ENCODE data around the gene AGRN.

Gene AGRN

DNA sequence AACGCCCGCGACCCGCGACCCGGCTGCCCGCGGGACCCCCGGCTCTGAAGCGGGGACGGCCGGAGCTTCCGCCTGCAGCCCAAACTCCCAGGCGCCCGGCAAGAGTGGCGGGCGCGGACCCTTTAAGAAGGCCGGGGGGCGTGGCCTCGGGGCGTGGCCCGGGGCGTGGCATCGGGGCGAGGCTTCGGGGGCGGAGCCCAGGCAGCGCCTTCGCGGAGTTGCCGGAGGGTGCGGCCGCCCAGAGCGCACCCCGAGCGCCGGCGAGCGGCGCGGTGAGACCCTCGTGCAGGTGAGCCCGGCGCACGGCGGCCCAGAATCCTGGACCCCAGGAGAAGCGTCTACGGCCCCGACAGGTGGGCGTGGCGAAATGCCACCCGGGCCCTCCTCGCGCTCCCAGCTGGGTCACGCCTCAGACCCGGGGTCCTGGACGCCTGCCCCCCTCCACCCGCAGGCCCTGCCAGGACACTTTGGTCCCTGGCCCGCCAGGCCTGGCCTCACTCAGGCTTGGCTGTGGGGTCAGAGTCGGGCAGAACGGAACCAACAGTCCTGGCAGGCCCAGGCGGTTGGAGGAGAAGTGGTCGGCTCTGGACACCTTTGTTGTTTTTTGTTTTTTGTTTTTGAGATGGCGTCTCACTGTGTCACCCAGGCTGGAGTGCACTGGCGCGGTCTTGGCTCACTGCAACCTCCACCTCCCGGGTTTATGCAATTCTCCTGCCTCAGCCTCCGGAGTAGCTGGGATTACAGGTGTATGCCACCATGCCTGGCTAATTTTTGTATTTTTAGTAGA is 39.8 kb downstream of the AGRN start:
- H2BK120ac ChIP-seq (ENCODE audit: insufficient read depth, low read length, poor library complexity), result no peak overlapping the region
- peaks cover 9% of the 10 kb centered on the region for H3K9me3 ChIP-seq (ENCODE audit: insufficient read depth, low read depth, low read length)
- no peak overlapping the region for H3K18ac ChIP-seq (ENCODE audit: low read length)
- no peak overlapping the region for H3K14ac ChIP-seq (ENCODE audit: low read length)
- H4K91ac ChIP-seq (ENCODE audit: low read depth, low read length), result peak overlapping the region; percentile 10
- peak overlapping the region; percentile 50 for H4K8ac ChIP-seq (ENCODE audit: low read depth, low read length)
- DNase-seq, result peak; percentile 72 to 86
- H3K4me2 ChIP-seq (ENCODE audit: low read length), result peak overlapping the region; percentile 78
- H3K27ac ChIP-seq (ENCODE audit: low read depth, low read length), result no peak overlapping the region
- peak overlapping the region; percentile 11 for H2AK5ac ChIP-seq (ENCODE audit: low read length)
- H3K79me2 ChIP-seq (ENCODE audit: control insufficient read depth, insufficient read depth, low read length, poor library complexity), result no peaks in the 10 kb centered on the region
- peak overlapping the region; percentile 30 for H2AFZ ChIP-seq (ENCODE audit: insufficient read depth, low read length, poor library complexity)
- WGBS (ENCODE audit: extremely low coverage, insufficient coverage, insufficient read length), result no CpG with 5 or more reads among the region's 69 CpGs
- H2BK12ac ChIP-seq (ENCODE audit: low read length), result no peak overlapping the region
- peak overlapping the region; percentile 2 for H4K12ac ChIP-seq (ENCODE audit: low read depth, low read length)
- H3K23ac ChIP-seq (ENCODE audit: low read length), result no peak overlapping the region
- peaks cover 11% of the 10 kb centered on the region for H3K79me1 ChIP-seq (ENCODE audit: low read length)
- H3K9ac ChIP-seq (ENCODE audit: low read length), result no peak overlapping the region
- H3K27me3 ChIP-seq (ENCODE audit: insufficient read depth, low read length), result peaks cover 10% of the 10 kb centered on the region
- H3K4ac ChIP-seq (ENCODE audit: low read depth, low read length), result no peak overlapping the region
- H3K36me3 ChIP-seq (ENCODE audit: control insufficient read depth in 1 of 2, insufficient read depth in 2 of 2, low read length in 2 of 2), result peaks cover 8 to 12% of the 10 kb centered on the region in 2 experiments
- H2BK5ac ChIP-seq (ENCODE audit: low read depth, low read length, poor library complexity), result no peak overlapping the region
- H3K4me3 ChIP-seq (ENCODE audit: low read depth, low read length), result peak overlapping the region; percentile 52
- peaks cover 24 to 29% of the 10 kb centered on the region in 2 experiments for H3K4me1 ChIP-seq (ENCODE audit: control insufficient read depth in 1 of 2, insufficient read depth in 2 of 2, low read length in 2 of 2)

DNA sequence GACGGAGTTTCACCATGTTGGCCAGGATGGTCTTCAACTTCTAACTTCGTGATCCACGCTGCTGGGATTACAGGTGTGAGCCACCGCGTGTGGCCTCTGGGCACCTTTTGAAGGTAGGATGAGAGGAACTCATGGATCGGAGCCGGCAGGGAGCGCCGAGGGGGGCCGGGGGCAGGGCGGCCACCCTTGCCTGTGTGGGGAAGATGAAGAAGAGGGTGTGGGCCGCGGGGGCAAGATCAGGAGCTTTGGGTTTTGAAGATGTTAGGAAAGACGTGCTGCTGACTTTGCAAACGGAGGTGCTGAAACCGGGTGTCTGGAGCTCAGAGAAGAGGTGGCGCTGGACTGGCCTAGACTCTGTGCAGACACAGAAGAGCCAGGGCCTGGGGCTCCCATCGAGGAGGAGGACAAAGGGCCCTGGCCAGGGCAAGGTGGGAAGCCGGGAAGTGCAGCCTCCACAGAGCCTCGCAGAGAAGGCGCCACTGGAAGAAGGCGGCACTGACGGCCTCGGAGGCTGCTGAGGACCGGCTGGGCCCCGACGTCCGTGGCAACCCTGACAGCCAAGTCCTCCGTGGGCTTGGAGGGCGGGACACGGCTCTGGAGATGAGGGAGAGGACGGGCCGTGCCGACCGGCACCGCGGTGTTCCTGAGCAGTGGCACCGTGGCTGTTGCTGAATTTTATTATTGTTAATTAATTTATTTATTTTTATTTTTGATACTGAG is 40.5 kb downstream of the AGRN start:
- H2BK5ac ChIP-seq (ENCODE audit: low read depth, low read length, poor library complexity), result no peak overlapping the region
- H3K36me3 ChIP-seq (ENCODE audit: control insufficient read depth in 1 of 2, insufficient read depth in 2 of 2, low read length in 2 of 2), result peaks cover 1 to 5% of the 10 kb centered on the region in 2 experiments
- WGBS (ENCODE audit: extremely low coverage, insufficient coverage, insufficient read length), result no CpG with 5 or more reads among the region's 38 CpGs
- H3K4me2 ChIP-seq (ENCODE audit: low read length), result no peak overlapping the region
- H3K4me3 ChIP-seq (ENCODE audit: low read depth, low read length), result no peak overlapping the region
- peaks cover 24 to 31% of the 10 kb centered on the region in 2 experiments for H3K4me1 ChIP-seq (ENCODE audit: control insufficient read depth in 1 of 2, insufficient read depth in 2 of 2, low read length in 2 of 2)
- H2BK12ac ChIP-seq (ENCODE audit: low read length), result no peak overlapping the region
- H3K9ac ChIP-seq (ENCODE audit: low read length), result no peak overlapping the region
- H3K9me3 ChIP-seq (ENCODE audit: insufficient read depth, low read depth, low read length), result peaks cover 9% of the 10 kb centered on the region
- H3K27ac ChIP-seq (ENCODE audit: low read depth, low read length), result no peak overlapping the region
- no peak for DNase-seq
- no peak overlapping the region for H2BK120ac ChIP-seq (ENCODE audit: insufficient read depth, low read length, poor library complexity)
- H4K12ac ChIP-seq (ENCODE audit: low read depth, low read length), result no peak overlapping the region
- H3K79me1 ChIP-seq (ENCODE audit: low read length), result peaks cover 11% of the 10 kb centered on the region
- peaks cover 10% of the 10 kb centered on the region for H3K27me3 ChIP-seq (ENCODE audit: insufficient read depth, low read length)
- H3K4ac ChIP-seq (ENCODE audit: low read depth, low read length), result no peak overlapping the region
- H2AK5ac ChIP-seq (ENCODE audit: low read length), result no peak overlapping the region
- no peak overlapping the region for H3K14ac ChIP-seq (ENCODE audit: low read length)
- no peak overlapping the region for H4K91ac ChIP-seq (ENCODE audit: low read depth, low read length)
- no peaks in the 10 kb centered on the region for H3K79me2 ChIP-seq (ENCODE audit: control insufficient read depth, insufficient read depth, low read length, poor library complexity)
- no peak overlapping the region for H2AFZ ChIP-seq (ENCODE audit: insufficient read depth, low read length, poor library complexity)
- no peak overlapping the region for H3K23ac ChIP-seq (ENCODE audit: low read length)
- no peak overlapping the region for H3K18ac ChIP-seq (ENCODE audit: low read length)
- no peak overlapping the region for H4K8ac ChIP-seq (ENCODE audit: low read depth, low read length)

DNA sequence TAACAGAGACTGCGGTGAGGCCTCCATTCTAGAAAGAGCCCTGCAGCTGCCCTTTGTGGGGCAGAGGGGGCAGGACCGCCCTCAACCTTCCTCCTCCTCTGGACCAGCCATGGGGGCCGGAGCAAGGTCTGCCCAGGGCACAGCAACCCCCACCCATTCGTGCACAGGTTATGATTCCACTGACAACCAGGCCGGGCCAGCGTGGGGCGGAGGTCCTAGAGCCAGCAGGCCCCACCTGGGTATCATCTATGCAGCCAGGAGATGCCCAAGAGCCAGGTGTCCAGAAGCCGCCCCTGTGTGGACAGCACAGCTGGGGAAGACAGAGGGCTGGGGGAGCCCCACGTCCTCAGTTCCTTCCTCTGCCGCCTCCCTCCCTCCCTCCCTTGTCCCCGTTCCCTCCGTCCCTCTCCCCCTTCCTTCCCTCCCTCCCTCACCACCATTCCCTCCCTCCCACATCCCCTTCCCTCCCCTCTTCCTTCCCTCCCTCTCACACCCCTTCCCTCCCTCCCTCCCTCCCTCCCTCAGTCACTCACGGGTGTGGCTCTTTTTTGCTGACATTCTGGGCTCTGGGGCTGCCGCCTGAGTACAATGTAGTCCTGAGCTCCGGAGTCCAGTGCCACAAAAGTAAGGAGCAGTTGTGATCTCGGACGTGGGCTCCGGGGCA is 41.9 kb downstream of the AGRN start:
- H3K36me3 ChIP-seq (ENCODE audit: control insufficient read depth in 1 of 2, insufficient read depth in 2 of 2, low read length in 2 of 2), result no peaks in the 10 kb centered on the region
- DNase-seq, result no peak
- peaks cover 24 to 31% of the 10 kb centered on the region in 2 experiments for H3K4me1 ChIP-seq (ENCODE audit: control insufficient read depth in 1 of 2, insufficient read depth in 2 of 2, low read length in 2 of 2)
- no peak overlapping the region for H3K9ac ChIP-seq (ENCODE audit: low read length)
- H3K4ac ChIP-seq (ENCODE audit: low read depth, low read length), result no peak overlapping the region
- no peaks in the 10 kb centered on the region for H3K79me2 ChIP-seq (ENCODE audit: control insufficient read depth, insufficient read depth, low read length, poor library complexity)
- H3K4me3 ChIP-seq (ENCODE audit: low read depth, low read length), result no peak overlapping the region
- H3K27ac ChIP-seq (ENCODE audit: low read depth, low read length), result no peak overlapping the region
- peaks cover 8% of the 10 kb centered on the region for H3K9me3 ChIP-seq (ENCODE audit: insufficient read depth, low read depth, low read length)
- peaks cover 10% of the 10 kb centered on the region for H3K27me3 ChIP-seq (ENCODE audit: insufficient read depth, low read length)
- no peak overlapping the region for H3K18ac ChIP-seq (ENCODE audit: low read length)
- H3K79me1 ChIP-seq (ENCODE audit: low read length), result peaks cover 11% of the 10 kb centered on the region
- H3K23ac ChIP-seq (ENCODE audit: low read length), result no peak overlapping the region
- H2BK120ac ChIP-seq (ENCODE audit: insufficient read depth, low read length, poor library complexity), result no peak overlapping the region
- no peak overlapping the region for H2BK12ac ChIP-seq (ENCODE audit: low read length)
- no peak overlapping the region for H2AFZ ChIP-seq (ENCODE audit: insufficient read depth, low read length, poor library complexity)
- no peak overlapping the region for H3K14ac ChIP-seq (ENCODE audit: low read length)
- H4K8ac ChIP-seq (ENCODE audit: low read depth, low read length), result no peak overlapping the region
- H4K91ac ChIP-seq (ENCODE audit: low read depth, low read length), result no peak overlapping the region
- no CpG with 5 or more reads among the region's 18 CpGs for WGBS (ENCODE audit: extremely low coverage, insufficient coverage, insufficient read length)
- no peak overlapping the region for H4K12ac ChIP-seq (ENCODE audit: low read depth, low read length)
- H2BK5ac ChIP-seq (ENCODE audit: low read depth, low read length, poor library complexity), result no peak overlapping the region
- H2AK5ac ChIP-seq (ENCODE audit: low read length), result no peak overlapping the region
- no peak overlapping the region for H3K4me2 ChIP-seq (ENCODE audit: low read length)

DNA sequence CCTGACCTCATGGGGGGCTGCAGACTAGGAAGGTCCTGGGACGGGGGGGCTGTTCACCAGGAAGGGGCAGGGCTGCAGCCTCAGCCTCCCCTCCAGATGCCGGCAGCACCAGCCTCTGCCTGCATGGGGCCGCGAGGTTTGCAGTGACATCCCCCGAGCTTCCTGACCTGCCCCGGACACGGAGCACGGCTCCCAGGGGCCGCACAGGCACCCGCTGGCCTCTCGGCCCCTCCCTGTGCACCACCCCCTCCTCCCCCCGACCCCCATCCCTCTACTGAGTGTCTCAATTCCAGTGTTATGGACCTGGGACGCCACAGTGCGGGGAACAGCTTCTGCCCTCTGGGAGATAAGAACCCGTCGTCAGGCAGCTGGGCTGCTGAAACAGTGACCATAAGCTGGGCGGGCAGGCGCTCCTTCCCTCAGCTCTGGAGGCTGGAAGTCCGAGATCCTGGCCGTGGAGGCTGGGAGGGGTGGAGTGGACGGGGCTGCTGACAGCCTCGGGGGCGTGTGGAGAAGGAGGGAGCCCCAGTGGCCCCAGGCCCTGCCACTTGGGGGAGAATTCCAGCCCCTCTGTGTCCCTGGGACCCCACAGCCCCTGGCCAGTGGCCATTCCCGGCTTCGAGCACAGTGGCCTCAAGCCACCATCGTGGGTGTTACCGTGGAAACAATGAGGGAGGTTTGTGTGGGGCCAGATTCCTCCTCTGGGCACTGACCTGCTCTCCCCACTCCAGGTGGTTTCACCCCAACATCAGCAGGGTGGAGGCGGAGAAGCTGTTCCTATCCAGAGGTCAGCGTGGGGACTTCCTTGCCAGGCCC is 42.6 kb downstream of the AGRN start:
- H4K91ac ChIP-seq (ENCODE audit: low read depth, low read length), result peak overlapping the region; percentile 2
- peaks cover 10% of the 10 kb centered on the region for H3K27me3 ChIP-seq (ENCODE audit: insufficient read depth, low read length)
- H3K4ac ChIP-seq (ENCODE audit: low read depth, low read length), result no peak overlapping the region
- no peak overlapping the region for H3K14ac ChIP-seq (ENCODE audit: low read length)
- no CpG with 5 or more reads among the region's 29 CpGs for WGBS (ENCODE audit: extremely low coverage, insufficient coverage, insufficient read length)
- H2BK5ac ChIP-seq (ENCODE audit: low read depth, low read length, poor library complexity), result no peak overlapping the region
- H3K4me2 ChIP-seq (ENCODE audit: low read length), result no peak overlapping the region
- H2AFZ ChIP-seq (ENCODE audit: insufficient read depth, low read length, poor library complexity), result no peak overlapping the region
- no peaks in the 10 kb centered on the region for H3K36me3 ChIP-seq (ENCODE audit: control insufficient read depth in 1 of 2, insufficient read depth in 2 of 2, low read length in 2 of 2)
- no peak overlapping the region for H3K18ac ChIP-seq (ENCODE audit: low read length)
- DNase-seq, result no peak
- no peak overlapping the region for H3K9ac ChIP-seq (ENCODE audit: low read length)
- no peak overlapping the region for H4K8ac ChIP-seq (ENCODE audit: low read depth, low read length)
- H3K9me3 ChIP-seq (ENCODE audit: insufficient read depth, low read depth, low read length), result peaks cover 9% of the 10 kb centered on the region
- H2AK5ac ChIP-seq (ENCODE audit: low read length), result no peak overlapping the region
- no peak overlapping the region for H3K27ac ChIP-seq (ENCODE audit: low read depth, low read length)
- H3K4me1 ChIP-seq (ENCODE audit: control insufficient read depth in 1 of 2, insufficient read depth in 2 of 2, low read length in 2 of 2), result peaks cover 24 to 31% of the 10 kb centered on the region in 2 experiments
- peaks cover 11% of the 10 kb centered on the region for H3K79me1 ChIP-seq (ENCODE audit: low read length)
- H3K23ac ChIP-seq (ENCODE audit: low read length), result no peak overlapping the region
- H2BK12ac ChIP-seq (ENCODE audit: low read length), result no peak overlapping the region
- H2BK120ac ChIP-seq (ENCODE audit: insufficient read depth, low read length, poor library complexity), result no peak overlapping the region
- H4K12ac ChIP-seq (ENCODE audit: low read depth, low read length), result no peak overlapping the region
- no peaks in the 10 kb centered on the region for H3K79me2 ChIP-seq (ENCODE audit: control insufficient read depth, insufficient read depth, low read length, poor library complexity)
- no peak overlapping the region for H3K4me3 ChIP-seq (ENCODE audit: low read depth, low read length)

Measured in trophoblast cell (in vitro differentiated cells and primary cell).